Smooth muscle cell (in vitro differentiated cells): ENCODE measurements around the gene NXPE4. TPM values are rescaled to one million over a fixed set of nuclear protein-coding genes. Genes with fewer than 3 reads are reported as not detected.

ENCODE experiments used
- polyA plus RNA-seq: library from polyadenylated mRNA; unstranded; fragments of >200 nt; fragmentation: Nextera tagmentation; extraction: Ambion mirVana; gene quantifications from 2 replicates; pipeline ENCODE4 v1.2.1, GENCODE V29; 2016
- small RNA-seq: library from RNA; depleted of rRNA; stranded (forward); fragments of <200 nt; gene quantifications from one replicate; pipeline ENCODE3, GENCODE V24; 2014
- total RNA-seq: library from RNA; depleted of rRNA; stranded (reverse); fragments of >200 nt; gene quantifications from 2 replicates; pipeline ENCODE4 v1.2.3, GENCODE V29; 2014

NXPE4 gene
- total and polyA plus RNA-seq, 2 experiments from 2014 or later: not detected

Small RNA genes lying within 50 kb of the gene (small RNA-seq; reads per million reads assigned to genes)
- gene RF01210: not detected

Other genes starting within 250 kb of the NXPE4 start
- gene C11orf71, start 195.3 kb downstream of the NXPE4 start, total RNA-seq: 2.0 and 3.8 TPM in 2 replicates
- 1.3 TPM in 2 replicates for gene C11orf71, start 195.3 kb downstream of the NXPE4 start, polyA plus RNA-seq
- 79.0 and 90.9 TPM in 2 replicates for gene RBM7, start 195.1 kb downstream of the NXPE4 start, total RNA-seq
- gene RBM7, start 195.1 kb downstream of the NXPE4 start, polyA plus RNA-seq: 39.7 and 47.1 TPM in 2 replicates
- 179 and 189 TPM in 2 replicates for gene REXO2, start 156.3 kb downstream of the NXPE4 start, total RNA-seq
- gene REXO2, start 156.3 kb downstream of the NXPE4 start, polyA plus RNA-seq: 164 and 210 TPM in 2 replicates
- not detected in 2 replicates for gene NXPE1, start 35.9 kb downstream of the NXPE4 start, total RNA-seq
- gene NXPE1, start 35.9 kb downstream of the NXPE4 start, polyA plus RNA-seq: not detected in 2 replicates
- gene NXPE2, start 82.7 kb upstream of the NXPE4 start, total RNA-seq: 0.31 and 0.72 TPM in 2 replicates
- gene NXPE2, start 82.7 kb upstream of the NXPE4 start, polyA plus RNA-seq: 0.08 and 0.33 TPM in 2 replicates